ENCODE measurements around the gene SMAD4.

- TF ChIP-seq CTCF (IDR thresholded peaks at IDR 0.05) (no peak), POLR2AphosphoS5 (IDR thresholded peaks at IDR 0.05; ENCODE audit: low read depth, low read length) (no peak), REST (IDR thresholded peaks at IDR 0.05; ENCODE audit: insufficient read depth in 1 of 2, low read depth in 2 of 2, low read length in 1 of 2) (no peak), TCF7L2 (IDR thresholded peaks at IDR 0.05; ENCODE audit: low read depth, low read length) (no peak), SIN3A (IDR thresholded peaks at IDR 0.05; ENCODE audit: borderline replicate concordance, insufficient read depth, low read depth, low read length) (no peak)
These were observed 36.0 kb upstream of the SMAD4 start for GRCh38 chr18:50994031-50994430.
